Stimulated activated naive CD8-positive, alpha-beta T cell treated with anti-CD3 and anti-CD28 coated beads, Interleukin-15, Interleukin-2, amounts not matched to agents 100 U/mL and 50 U/mL, for 24 hours (primary cell): ENCODE measurements around the gene PEF1.
"Not testable (repeated sequence)": the region's sequence is repeated elsewhere in the genome, so short reads cannot be mapped to it uniquely, and the experiment has no call there.

Experiments used
- ATAC-seq: fragments of 150-1000 bp; cut with Tn5 transposase; one replicate; pipeline ENCODE4 v1.10.0; 2021
- DNase-seq: peaks from one replicate; pipeline ENCODE4 v3.0.0; 2021

Gene PEF1

DNA sequence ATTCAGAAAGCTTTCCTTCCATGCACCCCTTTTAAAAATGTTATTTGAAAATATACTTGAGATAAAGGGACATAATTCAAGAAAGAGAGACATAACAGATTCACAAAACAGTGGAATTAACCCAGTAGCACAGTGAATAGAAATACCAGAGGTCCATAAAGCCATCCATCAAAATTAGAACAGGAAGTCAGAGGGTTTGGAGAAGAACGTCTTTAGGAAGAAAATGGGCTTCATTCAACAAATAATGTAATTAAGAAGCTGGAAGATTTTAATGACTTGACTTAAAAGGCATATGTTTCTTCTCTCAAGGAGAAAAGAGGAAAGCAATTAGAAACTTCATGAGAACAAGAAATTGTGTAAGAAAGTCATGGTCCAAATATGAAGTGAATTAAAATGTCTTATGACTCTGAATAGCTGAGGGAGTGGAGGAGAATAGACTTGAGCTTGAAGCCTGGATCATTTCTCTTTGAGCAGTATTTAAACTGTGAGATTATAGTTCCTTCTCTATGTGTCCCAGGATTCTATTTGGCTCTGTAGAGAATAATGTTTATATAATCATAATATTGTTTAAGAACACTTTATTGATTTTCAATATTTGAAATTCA, 35.1 kb downstream of the PEF1 start:
- DNase-seq (no peak), ATAC-seq (no peak)

- ATAC-seq (no peak), DNase-seq (no peak)
Observed at GRCh38 chr1:31607360-31607759, 37.3 kb downstream of the PEF1 start.

DNA sequence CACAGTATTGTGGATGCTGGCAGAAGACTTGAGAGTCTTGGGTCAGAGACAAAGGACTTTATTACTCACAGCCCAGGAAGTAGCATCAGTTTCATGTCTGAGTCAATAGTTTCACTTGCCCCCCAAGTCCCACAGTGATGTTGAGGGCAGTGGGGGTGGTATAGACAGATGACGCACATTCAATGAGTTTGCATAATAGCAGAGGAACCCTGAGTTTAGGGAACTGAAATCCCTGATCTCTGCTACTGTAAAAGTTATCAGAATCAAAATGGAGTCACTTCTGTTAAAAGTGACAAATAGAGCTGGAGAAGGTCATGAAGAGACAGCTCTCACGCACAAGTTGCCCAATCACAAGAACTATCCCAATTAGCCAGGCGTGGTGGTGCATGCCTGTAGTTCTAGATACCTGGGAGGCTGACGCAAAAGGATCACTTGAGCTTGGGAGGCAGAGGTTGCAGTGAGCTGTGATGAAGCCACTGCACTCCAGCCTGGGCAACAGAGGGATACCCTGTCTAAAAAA, 38.7 kb downstream of the PEF1 start:
- ATAC-seq (peak; percentile 99), DNase-seq (peak; percentile 47)

DNA sequence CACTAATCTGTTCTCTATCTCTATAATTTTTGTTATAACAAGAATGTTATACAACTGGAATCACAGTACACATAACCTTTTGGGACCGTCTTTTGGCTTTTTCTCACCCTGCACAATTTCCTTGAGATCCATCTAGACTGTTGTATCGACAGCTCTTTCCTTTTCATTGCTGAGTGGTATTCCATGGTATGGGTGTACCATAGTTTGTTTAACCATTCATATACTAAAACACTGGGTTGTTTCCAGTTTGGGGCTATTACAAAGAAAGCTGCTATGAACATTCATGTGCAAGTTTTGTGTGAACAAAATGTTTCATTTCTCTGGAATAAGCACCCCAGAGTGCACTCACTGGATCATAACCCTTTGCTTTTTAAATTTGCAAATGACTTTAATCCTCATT, 42.6 kb downstream of the PEF1 start:
- ATAC-seq = no peak

GRCh38 chr1:31600641-31601040, 44.0 kb downstream of the PEF1 start:
- no peak for ATAC-seq
- no peak for DNase-seq

More for the DNA sequence above, 42.6 kb downstream of the PEF1 start:
- no peak for DNase-seq

DNA sequence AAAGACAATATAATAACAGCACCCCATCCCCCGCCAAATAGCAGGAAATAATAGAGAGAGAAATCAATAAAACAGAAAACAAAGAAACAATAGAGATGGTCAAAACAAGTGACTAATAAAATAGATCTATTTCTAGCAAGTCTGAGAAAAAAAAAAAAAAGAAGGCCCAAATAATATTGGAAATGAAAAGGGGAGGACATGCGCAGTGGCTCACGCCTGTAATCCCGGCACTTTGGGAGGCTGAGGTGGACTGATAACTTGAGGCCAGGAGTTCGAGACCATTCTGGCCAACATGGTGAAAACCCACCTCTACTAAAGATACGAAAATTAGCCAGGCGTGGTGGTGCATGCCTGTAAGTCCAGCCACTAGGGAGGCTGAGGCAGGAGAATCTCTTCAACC, 45.7 kb downstream of the PEF1 start:
- ATAC-seq (no peak), DNase-seq (no peak)

GRCh38 chr1:31596737-31597097, 48.0 kb downstream of the PEF1 start:
- ATAC-seq (no peak), DNase-seq (no peak)

GRCh38 chr1:31595836-31596736, 48.6 kb downstream of the PEF1 start:
- ATAC-seq = no peak
- no peak for DNase-seq

GRCh38 chr1:31593770-31594632, 50.7 kb downstream of the PEF1 start:
- peak; percentile 82 for ATAC-seq
- DNase-seq = peak; percentile 66

GRCh38 chr1:31593136-31593665, 51.5 kb downstream of the PEF1 start:
- ATAC-seq (no peak), DNase-seq (no peak)

DNA sequence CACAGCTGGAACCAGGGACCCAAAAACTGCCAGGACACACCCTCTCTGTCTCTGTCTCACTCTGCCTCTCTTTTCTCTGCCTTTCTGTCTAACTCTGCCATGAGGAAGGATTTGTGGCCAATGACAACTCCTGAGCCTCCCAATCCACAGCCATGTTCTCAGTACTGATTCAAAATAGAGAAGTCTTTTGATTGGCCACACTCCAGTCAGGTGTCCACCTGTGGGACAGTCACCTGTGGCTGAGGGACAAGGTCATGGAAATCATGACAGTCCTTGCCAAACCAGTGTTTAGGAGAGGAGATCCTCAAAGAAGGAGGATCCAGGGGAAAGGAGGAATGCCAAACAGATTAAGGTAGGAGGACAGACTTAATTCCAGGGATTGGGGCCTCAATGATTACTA, 52.5 kb downstream of the PEF1 start:
- ATAC-seq (no peak), DNase-seq (no peak)

DNA sequence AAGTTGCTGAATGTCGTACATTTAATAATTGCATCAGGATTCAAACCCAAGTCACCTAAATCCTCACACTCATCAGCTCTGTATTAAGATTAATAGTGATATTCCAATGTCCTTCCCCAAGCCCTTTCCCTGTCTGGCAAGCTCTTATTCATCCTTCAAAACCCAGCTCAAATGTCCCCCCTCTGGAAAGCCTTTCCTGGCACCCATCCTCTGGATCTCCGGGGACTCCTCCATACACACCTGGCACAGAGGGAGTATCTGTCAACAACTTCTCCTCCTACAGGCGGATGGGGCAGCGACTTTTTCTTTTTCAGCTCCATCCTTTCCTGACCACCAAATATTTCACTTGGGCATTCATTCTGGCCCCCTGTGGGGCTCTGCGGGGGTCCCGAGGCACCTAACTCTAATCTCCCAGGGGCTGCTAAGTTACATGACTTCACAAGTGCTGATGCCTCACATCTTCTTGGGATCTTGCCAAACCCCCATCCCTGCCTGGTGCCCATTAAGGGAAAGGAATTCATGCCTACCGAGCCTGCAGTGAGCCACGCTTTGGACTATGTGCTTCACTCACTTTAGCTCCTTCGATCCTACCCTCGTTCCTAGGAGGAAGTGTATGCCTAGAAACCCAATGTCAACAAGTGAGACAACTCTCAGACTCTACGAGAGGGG, 53.1 kb downstream of the PEF1 start:
- no peak for ATAC-seq
- no peak for DNase-seq

GRCh38 chr1:31588751-31589515, 55.7 kb downstream of the PEF1 start:
- DNase-seq (no peak), ATAC-seq (no peak)

DNA sequence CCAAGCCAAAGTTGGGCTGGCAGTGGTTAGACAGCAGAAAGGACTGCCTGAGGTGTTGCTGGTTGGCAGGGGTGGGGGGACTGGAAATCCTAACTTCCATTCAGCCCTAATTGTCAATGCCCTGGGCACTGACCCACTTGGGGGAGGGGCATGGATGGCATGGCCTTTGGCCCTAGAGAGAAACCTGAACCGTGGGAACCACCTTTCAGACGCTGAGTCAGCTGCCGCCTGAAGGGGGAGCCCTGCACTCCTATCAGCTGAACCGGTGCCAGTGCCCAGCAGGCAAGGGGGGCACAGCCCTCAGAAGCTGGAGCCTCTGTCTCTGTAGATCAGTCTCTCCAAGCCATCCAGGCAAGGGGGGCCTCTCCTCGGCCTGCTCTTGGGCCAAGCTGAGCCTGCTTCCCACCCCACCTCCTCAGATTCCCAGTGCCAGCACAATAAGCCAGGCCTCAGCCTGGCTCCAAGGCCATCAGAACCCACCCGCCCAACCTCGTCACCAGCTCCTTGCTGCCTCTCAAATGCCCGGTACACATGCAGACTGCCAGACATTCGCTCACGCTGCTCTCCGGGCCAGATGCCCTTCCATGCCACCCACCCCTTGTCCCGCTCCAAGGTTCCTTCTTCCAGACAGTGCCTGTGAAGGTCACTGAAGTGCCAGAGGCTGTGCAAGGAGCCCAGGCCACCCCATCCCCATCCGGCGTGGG, 56.8 kb downstream of the PEF1 start:
- DNase-seq (peak; percentile 74), ATAC-seq (peak; percentile 62)

GRCh38 chr1:31587328-31587699, 57.4 kb downstream of the PEF1 start:
- not testable (repeated sequence) for DNase-seq, ATAC-seq

DNA sequence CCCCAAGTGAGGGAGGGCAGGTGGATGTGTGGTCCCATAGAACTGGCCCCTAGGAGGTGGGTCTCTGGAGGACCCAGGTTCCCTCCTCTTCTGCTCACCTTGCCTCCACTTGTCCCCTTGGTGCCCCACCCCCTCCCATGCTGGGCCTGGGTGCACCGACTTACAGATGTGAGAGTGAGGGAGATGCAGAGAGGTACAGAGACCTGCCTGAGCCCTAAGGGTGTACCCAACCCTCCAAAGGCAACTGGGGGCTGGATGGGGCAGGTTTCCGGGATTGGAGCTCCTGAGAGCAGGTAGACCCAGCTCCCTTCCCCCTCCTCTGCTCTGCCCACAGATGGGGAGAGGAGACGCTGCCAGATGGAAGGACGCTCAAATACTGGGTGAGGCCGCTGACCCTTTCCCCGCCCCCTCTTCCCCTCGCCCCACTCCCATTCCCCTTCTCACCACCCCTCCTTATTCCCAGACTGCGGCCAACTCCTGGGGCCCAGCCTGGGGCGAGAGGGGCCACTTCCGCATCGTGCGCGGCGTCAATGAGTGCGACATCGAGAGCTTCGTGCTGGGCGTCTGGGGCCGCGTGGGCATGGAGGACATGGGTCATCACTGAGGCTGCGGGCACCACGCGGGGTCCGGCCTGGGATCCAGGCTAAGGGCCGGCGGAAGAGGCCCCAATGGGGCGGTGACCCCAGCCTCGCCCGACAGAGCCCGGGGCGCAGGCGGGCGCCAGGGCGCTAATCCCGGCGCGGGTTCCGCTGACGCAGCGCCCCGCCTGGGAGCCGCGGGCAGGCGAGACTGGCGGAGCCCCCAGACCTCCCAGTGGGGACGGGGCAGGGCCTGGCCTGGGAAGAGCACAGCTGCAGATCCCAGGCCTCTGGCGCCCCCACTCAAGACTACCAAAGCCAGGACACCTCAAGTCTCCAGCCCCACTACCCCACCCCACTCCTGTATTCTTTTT, 58.0 kb downstream of the PEF1 start:
- DNase-seq (no peak), ATAC-seq (no peak)

GRCh38 chr1:31585736-31586365, 58.8 kb downstream of the PEF1 start:
- ATAC-seq = no peak

DNA sequence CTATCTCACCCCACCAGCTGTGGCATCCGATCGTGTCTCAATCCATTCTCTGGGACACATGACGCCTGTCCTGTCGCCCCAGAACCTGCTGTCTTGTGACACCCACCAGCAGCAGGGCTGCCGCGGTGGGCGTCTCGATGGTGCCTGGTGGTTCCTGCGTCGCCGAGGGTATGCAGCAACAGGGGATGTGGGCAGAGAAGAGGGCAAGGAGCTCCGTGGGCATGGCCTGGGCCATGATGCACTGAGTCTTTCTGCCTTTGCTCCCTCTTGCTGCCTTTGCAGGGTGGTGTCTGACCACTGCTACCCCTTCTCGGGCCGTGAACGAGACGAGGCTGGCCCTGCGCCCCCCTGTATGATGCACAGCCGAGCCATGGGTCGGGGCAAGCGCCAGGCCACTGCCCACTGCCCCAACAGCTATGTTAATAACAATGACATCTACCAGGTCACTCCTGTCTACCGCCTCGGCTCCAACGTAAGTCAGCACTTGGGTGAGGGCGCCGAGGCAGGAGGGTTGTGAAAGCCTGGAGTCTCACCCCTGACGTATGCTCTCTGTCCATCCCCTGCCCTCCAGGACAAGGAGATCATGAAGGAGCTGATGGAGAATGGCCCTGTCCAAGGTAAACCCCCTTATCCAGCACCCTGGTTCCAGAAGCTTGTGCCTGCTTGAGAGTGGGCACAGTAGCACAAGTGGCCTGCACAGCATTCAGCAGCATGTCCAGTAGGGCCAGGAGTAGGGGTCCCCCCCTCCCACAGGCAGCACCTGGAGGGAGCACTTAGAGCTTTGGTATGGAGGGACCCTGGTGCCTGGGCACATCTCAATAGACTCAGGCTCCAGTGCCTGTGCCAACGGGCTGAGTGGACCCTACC, 59.6 kb downstream of the PEF1 start:
- ATAC-seq (no peak), DNase-seq (no peak)

More at GRCh38 chr1:31585736-31586365, 58.8 kb downstream of the PEF1 start:
- DNase-seq = no peak
